Muscle layer of duodenum (tissue), 2 donors: ENCODE measurements around the gene TMEM196.
A peak's percentile ranks its signal among the peaks of the same experiment; 100 is the strongest.

ENCODE experiments used
- H3K27ac ChIP-seq: one replicate; pipeline ENCODE4 v1.7.0; 2013; ENCODE audit warnings: mild to moderate bottlenecking, low read length
- H3K27me3 ChIP-seq: one replicate; pipeline ENCODE4 v1.7.0; 2013; ENCODE audit warnings: low read depth, mild to moderate bottlenecking, control low read depth, low read length
- H3K36me3 ChIP-seq, 2 donors: one replicate each; pipeline ENCODE4 v1.7.0; 2013; ENCODE audit warnings: low read length in 2 of 2, control low read depth in 1 of 2, mild to moderate bottlenecking in 1 of 2; ENCODE audit not compliant: insufficient read depth in 2 of 2, control insufficient read depth in 1 of 2
- H3K4me1 ChIP-seq, 2 donors: one replicate each; pipeline ENCODE4 v1.7.0; 2013; ENCODE audit warnings: low read length in 2 of 2, mild to moderate bottlenecking in 2 of 2, control low read depth in 1 of 2, moderate library complexity in 1 of 2; ENCODE audit not compliant: insufficient read depth in 2 of 2, control insufficient read depth in 1 of 2
- H3K4me3 ChIP-seq, 2 donors: one replicate each; pipeline ENCODE4 v1.7.0; 2013; ENCODE audit warnings: low read length in 2 of 2, low read depth in 1 of 2, mild to moderate bottlenecking in 1 of 2
- H3K9me3 ChIP-seq, 2 donors: one replicate each; pipeline ENCODE4 v1.7.0; 2013; ENCODE audit warnings: low read length in 2 of 2, control low read depth in 1 of 2, mild to moderate bottlenecking in 1 of 2; ENCODE audit not compliant: control insufficient read depth in 1 of 2
- donor health status: healthy.

The TMEM196 gene

DNA sequence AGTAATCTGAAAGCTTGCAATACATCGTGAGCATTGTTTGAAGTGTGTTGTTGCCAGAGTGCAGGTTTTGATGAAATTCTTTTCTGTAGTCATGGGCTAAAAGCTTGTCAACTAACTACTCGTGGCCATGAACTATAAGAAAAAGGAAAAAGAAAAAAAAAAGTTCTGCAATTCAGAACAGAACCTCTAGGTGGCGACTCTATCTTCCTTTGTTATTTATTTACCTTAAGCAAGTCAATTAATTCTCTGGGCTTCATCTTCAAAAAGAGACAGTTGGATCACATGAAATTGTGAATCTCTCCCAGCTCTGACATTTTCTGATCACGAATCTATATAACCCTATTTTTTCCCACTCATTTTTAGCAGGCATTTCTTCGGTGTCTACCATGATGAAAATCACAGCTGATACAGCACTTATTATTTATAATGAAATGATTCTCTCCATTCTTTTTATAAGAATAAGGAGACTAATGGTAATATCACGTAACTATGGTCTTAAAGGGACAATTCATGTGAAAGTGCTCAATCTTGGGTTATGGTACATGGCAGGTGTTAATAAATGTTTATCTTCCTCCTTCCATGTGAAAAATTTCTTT is 18.8 kb downstream of the TMEM196 start:
- Histone ChIP-seq H3K4me3 (no peak overlapping the region), H3K27ac (no peak overlapping the region), H3K27me3 (no peaks in the 10 kb centered on the region), H3K9me3 (no peaks in the 10 kb centered on the region), H3K4me1 (no peaks in the 10 kb centered on the region), H3K36me3 (no peaks in the 10 kb centered on the region)

- Histone ChIP-seq H3K36me3 (no peaks in the 10 kb centered on the region), H3K9me3 (no peaks in the 10 kb centered on the region), H3K4me1 (no peaks in the 10 kb centered on the region), H3K27ac (no peak overlapping the region), H3K4me3 (no peak overlapping the region), H3K27me3 (no peaks in the 10 kb centered on the region)
Observed at GRCh38 chr7:19752020-19752419, 21.4 kb downstream of the TMEM196 start.

DNA sequence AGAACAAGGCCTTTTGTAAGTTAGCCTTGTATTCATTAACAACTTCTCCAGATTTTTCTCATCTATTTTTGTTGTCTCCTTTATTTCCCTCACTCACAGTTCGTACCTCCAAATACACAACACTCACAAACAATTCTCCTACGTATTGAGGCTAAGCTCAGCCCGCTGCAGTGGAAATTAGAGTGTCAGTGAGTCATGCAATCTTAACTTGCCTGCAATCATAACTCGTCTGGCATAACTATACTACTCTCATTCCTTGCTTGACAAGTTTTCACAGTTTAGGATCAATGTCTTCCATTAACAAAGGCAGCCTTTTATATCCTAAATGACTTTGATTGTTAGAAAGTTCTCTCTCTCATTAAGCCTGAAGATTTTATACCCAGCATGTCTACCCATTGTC is 23.8 kb downstream of the TMEM196 start:
- Histone ChIP-seq H3K27ac (no peak overlapping the region), H3K36me3 (no peaks in the 10 kb centered on the region), H3K4me3 (no peak overlapping the region), H3K27me3 (no peaks in the 10 kb centered on the region), H3K4me1 (no peaks in the 10 kb centered on the region), H3K9me3 (no peaks in the 10 kb centered on the region)

DNA sequence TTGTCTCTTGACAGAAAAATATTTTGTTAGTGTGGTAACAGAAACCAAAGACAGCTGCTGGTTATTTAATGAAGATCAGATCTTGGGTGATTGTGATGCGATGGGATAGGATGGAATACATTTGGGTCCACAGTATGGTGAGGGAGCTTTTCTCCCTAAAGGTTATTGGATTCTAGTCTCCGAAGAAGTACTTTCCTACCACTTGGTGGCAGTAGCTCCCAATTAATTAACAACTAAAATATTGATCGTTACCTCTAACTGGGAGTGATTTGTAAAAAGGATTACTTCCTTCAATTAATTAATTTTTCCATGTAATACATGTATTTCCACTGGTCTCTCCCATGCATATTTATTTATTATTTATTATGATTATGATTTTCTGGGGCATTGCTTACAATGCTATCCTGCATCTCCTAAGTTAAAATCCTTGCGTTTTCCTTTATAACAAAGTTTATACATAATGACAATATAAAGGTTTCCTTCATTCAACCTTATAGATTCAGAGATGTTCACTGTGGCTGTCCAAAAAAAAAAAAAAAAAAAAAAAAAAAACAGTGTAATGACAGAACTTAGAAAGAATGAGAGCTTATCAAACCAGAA is 25.6 kb downstream of the TMEM196 start:
- no peak overlapping the region for H3K27ac ChIP-seq
- H3K4me1 ChIP-seq = no peaks in the 10 kb centered on the region
- H3K9me3 ChIP-seq = no peaks in the 10 kb centered on the region
- H3K27me3 ChIP-seq = no peaks in the 10 kb centered on the region
- no peak overlapping the region for H3K4me3 ChIP-seq
- H3K36me3 ChIP-seq = no peaks in the 10 kb centered on the region

DNA sequence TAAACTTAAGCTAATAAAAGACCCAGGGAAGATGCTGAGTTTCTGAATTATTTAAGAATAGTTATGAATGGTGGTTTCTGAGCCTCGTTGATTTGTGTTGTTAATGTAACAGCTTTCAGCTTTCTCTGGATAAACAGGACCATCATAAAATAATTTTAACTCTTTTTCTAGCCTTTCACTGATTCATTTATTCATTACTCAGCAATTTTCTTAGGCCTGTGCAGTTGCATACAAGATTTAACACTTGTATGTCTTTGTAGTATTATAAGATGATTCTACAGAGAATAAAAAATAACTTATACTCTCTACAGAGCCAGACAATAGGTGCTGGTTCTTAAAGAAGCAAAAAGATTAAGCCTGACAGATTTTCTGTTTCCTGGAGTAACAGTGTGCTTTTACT is 29.3 kb downstream of the TMEM196 start:
- H3K27me3 ChIP-seq = no peaks in the 10 kb centered on the region
- H3K27ac ChIP-seq = no peak overlapping the region
- no peaks in the 10 kb centered on the region for H3K4me1 ChIP-seq
- no peaks in the 10 kb centered on the region for H3K36me3 ChIP-seq
- H3K9me3 ChIP-seq = no peaks in the 10 kb centered on the region
- no peak overlapping the region for H3K4me3 ChIP-seq

GRCh38 chr7:19728716-19729115 is 44.7 kb downstream of the TMEM196 start:
- H3K27ac ChIP-seq = no peak overlapping the region
- H3K27me3 ChIP-seq = peaks cover 5% of the 10 kb centered on the region
- no peaks in the 10 kb centered on the region for H3K9me3 ChIP-seq
- no peaks in the 10 kb centered on the region for H3K4me1 ChIP-seq
- H3K4me3 ChIP-seq = no peak overlapping the region
- no peaks in the 10 kb centered on the region for H3K36me3 ChIP-seq

- H3K4me3 ChIP-seq = no peak overlapping the region
- no peaks in the 10 kb centered on the region for H3K9me3 ChIP-seq
- H3K27ac ChIP-seq = no peak overlapping the region
- no peaks in the 10 kb centered on the region for H3K4me1 ChIP-seq
- no peaks in the 10 kb centered on the region for H3K36me3 ChIP-seq
- peaks cover 5% of the 10 kb centered on the region for H3K27me3 ChIP-seq
Observed at GRCh38 chr7:19725770-19726169, 47.6 kb downstream of the TMEM196 start.

DNA sequence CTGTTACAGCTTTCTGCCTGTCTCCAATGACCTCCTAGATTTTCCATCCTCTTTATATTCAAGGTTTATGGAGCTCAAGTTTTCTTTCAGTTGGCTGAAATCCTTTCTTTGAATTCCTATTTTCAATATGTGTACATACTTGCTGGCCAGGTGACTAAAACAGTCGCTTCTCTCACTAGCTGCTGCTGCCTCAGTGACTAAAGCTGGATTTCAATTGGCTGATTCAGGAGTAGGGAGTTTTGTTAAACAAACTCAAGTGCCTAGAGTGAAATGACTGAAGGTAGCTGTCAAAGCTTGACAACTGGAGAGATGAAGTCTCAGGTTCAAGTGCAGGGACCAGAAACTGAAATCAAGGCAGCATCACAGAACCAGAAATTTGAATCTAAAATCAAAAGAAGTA is 57.9 kb downstream of the TMEM196 start:
- no peak overlapping the region for H3K4me3 ChIP-seq
- H3K9me3 ChIP-seq = no peaks in the 10 kb centered on the region
- H3K36me3 ChIP-seq = no peaks in the 10 kb centered on the region
- no peaks in the 10 kb centered on the region for H3K4me1 ChIP-seq
- no peaks in the 10 kb centered on the region for H3K27me3 ChIP-seq
- no peak overlapping the region for H3K27ac ChIP-seq

- peaks cover 6 to 7% of the 10 kb centered on the region in 2 donors for H3K4me1 ChIP-seq
- H3K36me3 ChIP-seq = peaks cover 0 to under 1% of the 10 kb centered on the region in 2 donors
- H3K27me3 ChIP-seq = no peaks in the 10 kb centered on the region
- H3K9me3 ChIP-seq = no peaks in the 10 kb centered on the region
- no peak overlapping the region for H3K27ac ChIP-seq
- H3K4me3 ChIP-seq = no peak overlapping the region
Observed at GRCh38 chr7:19713676-19714075, 59.7 kb downstream of the TMEM196 start.

- H3K27ac ChIP-seq = peak overlapping the region; percentile 39
- peak overlapping the region; percentile 99 for H3K4me3 ChIP-seq
Observed at GRCh38 chr7:19709249-19709578, 64.2 kb downstream of the TMEM196 start.

DNA sequence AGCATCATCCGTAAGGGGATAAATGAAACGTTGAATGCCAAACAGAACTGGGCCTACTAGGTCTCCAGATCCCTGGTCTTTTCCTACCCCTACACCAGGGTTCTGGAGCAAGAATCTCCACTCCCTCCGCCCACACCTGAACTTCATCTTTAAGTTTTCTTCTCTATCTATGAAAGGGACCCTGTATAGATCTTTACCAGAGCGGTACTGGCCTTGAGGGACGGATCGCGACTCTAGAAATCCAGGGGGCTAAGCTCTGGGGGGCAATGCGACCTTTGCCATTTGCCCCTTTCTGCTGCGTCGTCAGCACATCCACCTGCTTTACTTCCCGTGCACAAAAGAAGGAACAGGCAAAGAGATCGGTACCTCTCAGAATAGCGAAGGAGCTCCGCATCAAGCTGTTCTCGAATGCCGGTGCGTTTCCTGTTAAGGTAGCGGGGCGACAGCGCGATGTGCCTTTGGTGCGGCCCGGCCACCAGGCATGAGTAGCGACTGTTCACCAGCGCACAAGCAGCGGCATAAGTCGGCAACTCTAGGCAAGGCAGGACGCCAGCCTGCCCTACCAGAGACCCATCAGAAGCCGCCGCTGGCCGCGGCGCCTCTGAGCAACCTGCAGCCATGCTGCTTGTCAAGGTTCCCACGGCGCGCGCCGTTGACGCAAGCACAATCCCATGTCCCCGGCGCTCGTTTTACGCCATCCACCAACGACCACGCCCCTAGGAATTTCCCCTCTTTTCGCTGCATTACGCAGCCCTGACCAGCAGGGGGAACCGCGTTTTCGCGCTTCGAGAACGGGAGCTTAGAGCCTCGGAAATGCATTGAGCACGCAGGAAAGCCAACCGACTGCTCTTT is 64.8 kb downstream of the TMEM196 start, which contains the start of gene POLR1F:
TSS of gene POLR1F (minus strand) at position 641 of the 852 bp plus-strand sequence. CDS start at position 620, 21 bp downstream.
- Histone ChIP-seq H3K27ac (peak within 1 kb of the TSS; percentile 89), H3K36me3 (peaks cover 0 to 3% of the 10 kb centered on the region in 2 donors), H3K4me3 (peak within 1 kb of the TSS; percentile 99), H3K27me3 (no peaks in the 10 kb centered on the region), H3K4me1 (peaks cover 15 to 22% of the 10 kb centered on the region in 2 donors), H3K9me3 (no peaks in the 10 kb centered on the region)

More at GRCh38 chr7:19709249-19709578, 64.2 kb downstream of the TMEM196 start:
- Histone ChIP-seq H3K9me3 (no peaks in the 10 kb centered on the region), H3K27me3 (no peaks in the 10 kb centered on the region), H3K36me3 (peaks cover 0 to 3% of the 10 kb centered on the region in 2 donors), H3K4me1 (peaks cover 15 to 22% of the 10 kb centered on the region in 2 donors)
